Nephron progenitor cell (in vitro differentiated cells): ENCODE measurements around the gene NUP93.
"Not testable (repeated sequence)": the region's sequence is repeated elsewhere in the genome, so short reads cannot be mapped to it uniquely, and the experiment has no call there.

Source experiments
- DNase-seq: peaks from one replicate; pipeline ENCODE4 v3.0.0; 2021
- H3K27ac Mint-ChIP-seq: 2 replicates; pipeline ENCODE4 v1.8.0; 2021; ENCODE audit warnings: mild to moderate bottlenecking, moderate library complexity, mixed read lengths
- H3K27me3 Mint-ChIP-seq: 2 replicates; pipeline ENCODE4 v1.8.0; 2021; ENCODE audit warnings: mild to moderate bottlenecking, low read depth, mixed read lengths; ENCODE audit not compliant: poor library complexity
- H3K36me3 Mint-ChIP-seq: 2 replicates; pipeline ENCODE4 v1.8.0; 2021; ENCODE audit warnings: low read depth, mixed read lengths
- H3K4me1 Mint-ChIP-seq: 2 replicates; pipeline ENCODE4 v1.8.0; 2021; ENCODE audit warnings: mixed read lengths
- H3K4me3 Mint-ChIP-seq: 2 replicates; pipeline ENCODE4 v1.8.0; 2021; ENCODE audit warnings: mild to moderate bottlenecking, moderate library complexity, mixed read lengths
- H3K9me3 Mint-ChIP-seq: 2 replicates; pipeline ENCODE4 v1.8.0; 2021; ENCODE audit warnings: mild to moderate bottlenecking, moderate library complexity, mixed read lengths
- TF ChIP-seq, protein P1 (sequence below): fragments of 200-600 bp; sonication (generic); IDR thresholded peaks from 2 replicates; pipeline ENCODE4 v1.5.0; 2021; ENCODE audit warnings: antibody characterized with exemption

NUP93 gene

DNA sequence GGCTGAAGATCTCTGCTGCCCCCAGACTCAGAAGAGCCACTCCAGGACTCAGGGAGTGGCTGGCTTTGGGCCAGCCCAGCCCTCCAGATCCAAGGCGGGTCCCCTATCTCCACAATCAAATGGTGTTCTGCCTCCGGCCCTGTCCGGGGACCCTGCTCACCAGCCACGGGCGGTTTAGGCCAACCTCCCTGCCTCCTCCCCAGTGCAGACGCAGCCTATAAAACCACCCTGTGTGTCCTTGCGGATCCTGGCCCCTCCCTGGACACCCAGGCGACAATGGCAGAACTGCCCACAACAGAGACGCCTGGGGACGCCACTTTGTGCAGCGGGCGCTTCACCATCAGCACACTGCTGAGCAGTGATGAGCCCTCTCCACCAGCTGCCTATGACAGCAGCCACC, 135.0 kb downstream of the NUP93 start, which contains the start of gene SLC12A3:
Gene SLC12A3 (plus strand): TSS at position 248 of the 400 bp plus-strand sequence. CDS start 29 bp downstream, at position 277.
- no peak within 1 kb of the TSS for H3K27ac Mint-ChIP-seq
- TF ChIP-seq, protein P1, sequence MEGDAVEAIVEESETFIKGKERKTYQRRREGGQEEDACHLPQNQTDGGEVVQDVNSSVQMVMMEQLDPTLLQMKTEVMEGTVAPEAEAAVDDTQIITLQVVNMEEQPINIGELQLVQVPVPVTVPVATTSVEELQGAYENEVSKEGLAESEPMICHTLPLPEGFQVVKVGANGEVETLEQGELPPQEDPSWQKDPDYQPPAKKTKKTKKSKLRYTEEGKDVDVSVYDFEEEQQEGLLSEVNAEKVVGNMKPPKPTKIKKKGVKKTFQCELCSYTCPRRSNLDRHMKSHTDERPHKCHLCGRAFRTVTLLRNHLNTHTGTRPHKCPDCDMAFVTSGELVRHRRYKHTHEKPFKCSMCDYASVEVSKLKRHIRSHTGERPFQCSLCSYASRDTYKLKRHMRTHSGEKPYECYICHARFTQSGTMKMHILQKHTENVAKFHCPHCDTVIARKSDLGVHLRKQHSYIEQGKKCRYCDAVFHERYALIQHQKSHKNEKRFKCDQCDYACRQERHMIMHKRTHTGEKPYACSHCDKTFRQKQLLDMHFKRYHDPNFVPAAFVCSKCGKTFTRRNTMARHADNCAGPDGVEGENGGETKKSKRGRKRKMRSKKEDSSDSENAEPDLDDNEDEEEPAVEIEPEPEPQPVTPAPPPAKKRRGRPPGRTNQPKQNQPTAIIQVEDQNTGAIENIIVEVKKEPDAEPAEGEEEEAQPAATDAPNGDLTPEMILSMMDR = no peak
- H3K9me3 Mint-ChIP-seq = no peaks in the 10 kb centered on the region
- no peak for DNase-seq
- no peak within 1 kb of the TSS for H3K4me3 Mint-ChIP-seq
- H3K27me3 Mint-ChIP-seq = peaks cover 5% of the 10 kb centered on the region
- H3K36me3 Mint-ChIP-seq = no peaks in the 10 kb centered on the region
- H3K4me1 Mint-ChIP-seq = peaks cover 48% of the 10 kb centered on the region

DNA sequence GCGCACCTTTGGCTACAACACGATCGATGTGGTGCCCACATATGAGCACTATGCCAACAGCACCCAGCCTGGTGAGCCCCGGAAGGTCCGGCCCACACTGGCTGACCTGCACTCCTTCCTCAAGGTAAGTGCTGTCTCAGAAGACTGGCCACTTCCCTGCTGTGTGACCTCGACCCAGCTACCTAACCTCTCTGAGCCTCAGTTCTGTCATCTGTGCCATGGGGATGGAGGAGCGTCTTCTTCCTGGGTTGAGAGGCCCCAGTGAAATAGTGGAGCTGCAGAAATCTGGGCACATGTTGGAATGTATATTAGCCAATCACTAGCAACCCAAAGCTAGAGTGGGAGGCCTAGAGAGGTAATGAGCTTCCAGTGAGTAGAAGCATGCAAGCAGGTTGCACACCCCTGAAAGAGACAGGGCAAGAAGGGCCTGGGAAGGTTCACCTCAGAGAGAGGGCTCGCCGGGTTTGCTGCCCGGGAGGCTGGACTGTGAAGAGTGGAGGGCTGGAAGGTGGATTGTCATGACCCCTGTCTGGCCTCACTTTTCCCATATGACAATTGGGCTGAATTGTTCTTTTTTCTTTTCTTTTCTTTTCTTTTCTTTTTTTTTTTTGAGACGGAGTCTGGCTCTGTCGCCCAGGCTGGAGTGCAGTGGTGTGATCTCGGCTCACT, 135.6 kb downstream of the NUP93 start:
- peaks cover 5% of the 10 kb centered on the region for H3K27me3 Mint-ChIP-seq
- H3K27ac Mint-ChIP-seq = no peak overlapping the region
- H3K4me1 Mint-ChIP-seq = peaks cover 43% of the 10 kb centered on the region
- TF ChIP-seq, protein P1 = no peak
- no peaks in the 10 kb centered on the region for H3K9me3 Mint-ChIP-seq
- no peak overlapping the region for H3K4me3 Mint-ChIP-seq
- no peaks in the 10 kb centered on the region for H3K36me3 Mint-ChIP-seq
- DNase-seq = no peak

DNA sequence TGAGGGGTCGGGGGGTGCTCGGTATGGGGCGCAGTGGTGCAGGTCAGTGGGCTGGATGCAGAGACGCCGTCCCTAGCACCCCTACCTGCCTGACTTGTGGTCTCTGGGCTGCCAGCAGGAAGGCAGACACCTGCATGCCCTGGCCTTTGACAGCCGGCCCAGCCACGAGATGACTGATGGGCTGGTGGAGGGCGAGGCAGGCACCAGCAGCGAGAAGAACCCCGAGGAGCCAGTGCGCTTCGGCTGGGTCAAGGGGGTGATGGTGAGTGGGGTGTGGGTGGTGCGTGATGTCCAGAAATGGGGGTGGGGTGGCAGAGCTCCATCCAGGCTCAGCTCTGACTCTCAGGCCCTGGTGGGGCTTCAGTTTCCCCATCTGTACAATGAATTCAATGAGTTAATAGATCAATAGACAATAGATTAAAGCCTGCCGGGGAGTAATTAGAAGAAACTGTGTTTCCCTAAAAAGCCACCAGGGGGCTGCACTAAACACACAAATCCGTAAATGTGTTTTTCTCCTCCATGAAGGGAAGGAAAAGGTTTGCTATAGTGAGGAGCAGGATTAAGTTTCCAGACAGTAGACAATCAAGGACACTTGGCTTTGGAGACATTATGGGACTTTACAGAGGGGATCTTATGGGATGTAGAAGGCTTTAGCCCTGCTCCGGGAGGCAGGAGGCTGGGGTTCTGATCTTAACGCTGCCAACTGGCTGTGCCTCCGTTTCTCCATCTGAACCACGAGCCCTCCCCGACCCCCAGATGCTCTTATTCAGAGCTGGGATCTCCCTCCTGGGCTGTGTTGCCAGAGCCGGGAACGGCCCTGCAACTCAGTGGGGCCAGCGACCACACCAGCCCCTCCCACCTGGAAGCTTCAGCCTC, 137.3 kb downstream of the NUP93 start:
- H3K27me3 Mint-ChIP-seq = peaks cover 5% of the 10 kb centered on the region
- H3K4me3 Mint-ChIP-seq = no peak overlapping the region
- H3K27ac Mint-ChIP-seq = no peak overlapping the region
- H3K4me1 Mint-ChIP-seq = peaks cover 35% of the 10 kb centered on the region
- TF ChIP-seq, protein P1 = peak; percentile 82
- no peaks in the 10 kb centered on the region for H3K36me3 Mint-ChIP-seq
- H3K9me3 Mint-ChIP-seq = no peaks in the 10 kb centered on the region
- peak; percentile 41 for DNase-seq

DNA sequence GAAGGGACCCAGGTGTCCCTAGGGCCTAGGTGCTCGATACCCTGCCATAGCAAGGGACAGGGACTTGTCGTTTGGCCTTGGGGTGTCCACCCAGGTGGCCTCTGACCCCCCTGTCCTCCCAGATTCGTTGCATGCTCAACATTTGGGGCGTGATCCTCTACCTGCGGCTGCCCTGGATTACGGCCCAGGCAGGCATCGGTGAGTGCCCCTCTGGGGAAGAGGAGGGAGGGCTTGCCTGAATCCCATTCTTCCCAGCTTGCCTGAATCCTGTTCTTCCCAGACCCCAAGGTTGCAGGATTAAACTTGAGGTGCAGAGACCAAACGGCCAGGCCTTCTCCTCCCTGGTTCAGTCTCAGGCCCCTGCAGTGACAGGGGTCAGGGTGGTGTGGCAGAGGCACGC, 138.2 kb downstream of the NUP93 start:
- H3K4me3 Mint-ChIP-seq = no peak overlapping the region
- DNase-seq = no peak
- H3K4me1 Mint-ChIP-seq = peaks cover 26% of the 10 kb centered on the region
- H3K27ac Mint-ChIP-seq = no peak overlapping the region
- TF ChIP-seq, protein P1 = no peak
- H3K9me3 Mint-ChIP-seq = no peaks in the 10 kb centered on the region
- H3K36me3 Mint-ChIP-seq = no peaks in the 10 kb centered on the region
- peaks cover 5% of the 10 kb centered on the region for H3K27me3 Mint-ChIP-seq

DNA sequence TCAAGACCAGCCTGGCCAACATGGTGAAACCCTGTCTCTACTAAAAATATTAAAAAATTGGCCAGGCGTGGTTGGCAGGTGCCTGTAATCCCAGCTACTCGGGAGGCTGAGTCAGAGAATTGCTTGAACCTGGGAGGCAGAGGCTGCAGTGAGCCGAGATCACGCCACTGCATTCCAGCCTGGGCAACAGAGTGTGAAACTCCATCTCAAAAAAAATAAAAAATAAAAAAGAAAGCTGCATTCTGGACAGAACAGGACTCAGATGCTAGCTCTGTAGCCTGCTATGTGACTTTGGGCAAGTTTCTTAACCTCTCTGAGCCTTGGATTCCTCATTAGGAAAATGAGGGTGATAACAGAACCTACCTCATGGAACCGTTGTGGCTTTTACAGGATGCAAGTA, 138.8 kb downstream of the NUP93 start:
- H3K4me3 Mint-ChIP-seq, H3K36me3 Mint-ChIP-seq, H3K27me3 Mint-ChIP-seq, H3K27ac Mint-ChIP-seq, H3K9me3 Mint-ChIP-seq, DNase-seq: not testable (repeated sequence)
- H3K4me1 Mint-ChIP-seq = peaks cover 25% of the 10 kb centered on the region

DNA sequence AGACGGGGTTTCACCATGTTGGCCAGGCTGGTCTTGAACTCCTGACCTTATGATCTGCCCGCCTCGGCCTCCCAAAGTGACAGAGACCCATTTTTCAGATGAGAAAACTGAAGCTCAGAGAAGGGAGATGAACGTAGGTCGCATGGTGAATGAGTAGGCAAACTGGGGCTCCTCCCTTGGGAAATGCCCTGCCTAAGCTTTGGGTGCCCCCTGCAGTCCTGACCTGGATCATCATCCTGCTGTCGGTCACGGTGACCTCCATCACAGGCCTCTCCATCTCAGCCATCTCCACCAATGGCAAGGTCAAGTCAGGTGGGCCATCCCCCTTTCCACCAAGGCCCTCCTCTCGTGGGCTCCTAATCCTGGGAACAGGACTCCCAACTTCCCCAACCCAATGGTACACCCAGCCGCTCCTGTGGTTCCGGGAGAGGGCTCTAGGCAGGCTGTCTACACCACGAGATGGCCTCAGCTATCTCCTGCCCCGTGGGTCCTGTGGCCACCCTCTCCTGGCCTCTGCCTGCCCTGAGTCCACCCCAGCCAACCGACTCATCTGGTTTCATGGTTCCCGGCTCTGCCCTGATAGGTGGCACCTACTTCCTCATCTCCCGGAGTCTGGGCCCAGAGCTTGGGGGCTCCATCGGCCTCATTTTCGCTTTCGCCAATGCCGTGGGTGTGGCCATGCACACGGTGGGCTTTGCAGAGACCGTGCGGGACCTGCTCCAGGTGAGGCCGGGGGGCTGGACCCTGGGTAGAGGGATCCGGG, 139.8 kb downstream of the NUP93 start:
- DNase-seq = no peak
- H3K36me3 Mint-ChIP-seq = no peaks in the 10 kb centered on the region

More for the DNA sequence above, 139.8 kb downstream of the NUP93 start:
- no peaks in the 10 kb centered on the region for H3K9me3 Mint-ChIP-seq
- TF ChIP-seq, protein P1 = no peak
- H3K27ac Mint-ChIP-seq = no peak overlapping the region
- H3K4me3 Mint-ChIP-seq = no peak overlapping the region
- peaks cover 21% of the 10 kb centered on the region for H3K4me1 Mint-ChIP-seq
- H3K27me3 Mint-ChIP-seq = peaks cover 6% of the 10 kb centered on the region
